Measurements from ENCODE around the gene NLE1.

GRCh38 chr17:35166526-35166925 lies 24.4 kb upstream of the NLE1 start:
- TF ChIP-seq CTCF (IDR thresholded peaks at IDR 0.05 in 4 of 5, conservative IDR thresholded peaks at IDR 0.05 in 1 of 5) (no peak), POLR2A (IDR thresholded peaks at IDR 0.05) (no peak)
